GM15510 (cell line): Measurements from ENCODE around the gene PNPLA1.

Experiments used
- POLR2A ChIP-seq: IDR thresholded peaks from 3 replicates; pipeline ENCODE4 v1.6.1; 2011; ENCODE audit warnings: borderline replicate concordance; ENCODE audit not compliant: insufficient read length; ENCODE audit errors: extremely low read depth

Gene PNPLA1, protein sequence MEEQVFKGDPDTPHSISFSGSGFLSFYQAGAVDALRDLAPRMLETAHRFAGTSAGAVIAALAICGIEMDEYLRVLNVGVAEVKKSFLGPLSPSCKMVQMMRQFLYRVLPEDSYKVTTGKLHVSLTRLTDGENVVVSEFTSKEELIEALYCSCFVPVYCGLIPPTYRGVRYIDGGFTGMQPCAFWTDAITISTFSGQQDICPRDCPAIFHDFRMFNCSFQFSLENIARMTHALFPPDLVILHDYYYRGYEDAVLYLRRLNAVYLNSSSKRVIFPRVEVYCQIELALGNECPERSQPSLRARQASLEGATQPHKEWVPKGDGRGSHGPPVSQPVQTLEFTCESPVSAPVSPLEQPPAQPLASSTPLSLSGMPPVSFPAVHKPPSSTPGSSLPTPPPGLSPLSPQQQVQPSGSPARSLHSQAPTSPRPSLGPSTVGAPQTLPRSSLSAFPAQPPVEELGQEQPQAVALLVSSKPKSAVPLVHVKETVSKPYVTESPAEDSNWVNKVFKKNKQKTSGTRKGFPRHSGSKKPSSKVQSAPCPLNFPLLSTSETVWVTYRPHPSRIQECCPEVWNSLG

DNA sequence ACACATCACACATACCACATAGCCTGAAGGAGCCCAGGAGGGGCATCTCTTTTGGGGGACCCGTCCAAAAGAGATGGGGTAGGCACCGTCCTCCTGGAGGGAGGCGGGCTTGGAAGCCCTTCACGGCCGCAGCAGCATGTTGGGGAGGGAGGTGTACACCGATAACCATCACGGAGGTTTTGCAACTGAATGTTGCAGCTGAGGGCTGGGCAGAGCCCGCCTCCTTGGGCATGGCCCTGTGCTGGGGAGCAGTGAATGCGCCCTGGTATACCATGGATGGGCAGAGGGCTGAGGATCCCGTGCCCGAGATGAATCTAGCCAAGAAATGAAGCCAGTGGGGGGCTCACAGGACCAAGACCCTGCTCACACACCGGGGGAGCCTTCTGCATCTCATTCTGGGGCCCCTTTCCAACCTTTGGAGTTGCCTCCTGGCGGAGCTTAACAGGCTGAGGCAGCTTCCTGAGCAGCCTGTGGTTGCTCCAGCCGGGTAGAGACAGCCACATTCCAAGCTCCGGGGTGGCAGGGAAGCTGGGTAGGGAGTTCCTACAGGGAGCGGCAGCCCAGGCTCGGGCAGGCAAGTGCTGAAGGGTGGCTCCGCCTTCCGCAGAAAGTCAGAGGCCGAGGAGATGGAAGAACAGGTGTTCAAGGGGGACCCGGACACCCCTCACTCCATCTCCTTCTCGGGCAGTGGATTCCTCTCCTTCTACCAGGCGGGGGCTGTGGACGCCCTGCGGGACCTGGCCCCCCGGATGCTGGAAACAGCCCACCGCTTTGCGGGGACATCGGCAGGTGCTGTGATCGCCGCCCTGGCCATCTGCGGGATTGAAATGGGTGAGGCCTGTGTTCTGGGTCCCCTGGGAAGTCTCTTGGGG is at the start of gene PNPLA1:
Gene PNPLA1, plus strand, starts transcription at position 227 of the 872 bp plus-strand sequence. Its CDS starts 400 bp downstream, at position 627.
- no peak for TF ChIP-seq POLR2A

DNA sequence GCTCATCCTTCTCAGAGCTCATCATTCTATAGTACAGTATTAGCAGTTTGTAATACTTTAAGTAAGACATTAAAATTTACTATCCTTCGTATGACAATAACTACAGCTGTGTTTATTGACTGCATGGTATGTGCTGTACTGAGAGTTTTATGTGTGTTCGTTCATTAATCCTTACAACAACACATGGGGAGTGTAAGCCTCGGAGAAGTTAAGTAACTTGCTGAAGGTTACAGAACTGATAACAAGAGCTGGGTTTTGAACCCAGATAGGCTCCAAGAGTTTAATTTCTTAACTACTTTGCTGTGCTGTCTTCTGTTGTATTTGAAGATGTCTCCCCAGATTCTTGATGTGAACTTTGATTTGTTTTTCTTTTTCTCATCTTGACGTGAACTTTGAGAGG is 49.6 kb upstream of the PNPLA1 start:
- TF ChIP-seq POLR2A = no peak

DNA sequence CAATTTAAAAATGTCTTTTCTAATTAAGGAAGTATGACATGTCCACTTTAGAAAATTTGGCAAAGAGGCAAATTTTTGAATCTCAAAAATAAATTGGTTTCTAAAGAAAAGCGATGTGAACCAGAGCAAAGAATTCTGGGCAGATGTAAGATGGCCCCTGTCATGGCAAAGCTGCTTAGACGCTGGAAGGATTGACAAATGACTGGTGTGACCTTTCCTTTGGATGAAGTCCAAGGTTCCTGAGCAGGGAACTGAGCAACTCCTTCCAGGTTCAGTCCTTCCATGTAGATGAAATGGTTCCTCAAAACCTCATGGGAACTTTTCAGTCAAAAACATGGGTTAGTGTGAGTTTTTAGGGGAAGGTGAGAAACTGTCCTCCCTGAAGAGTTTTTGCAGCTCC is 48.2 kb upstream of the PNPLA1 start:
- TF ChIP-seq POLR2A = no peak

DNA sequence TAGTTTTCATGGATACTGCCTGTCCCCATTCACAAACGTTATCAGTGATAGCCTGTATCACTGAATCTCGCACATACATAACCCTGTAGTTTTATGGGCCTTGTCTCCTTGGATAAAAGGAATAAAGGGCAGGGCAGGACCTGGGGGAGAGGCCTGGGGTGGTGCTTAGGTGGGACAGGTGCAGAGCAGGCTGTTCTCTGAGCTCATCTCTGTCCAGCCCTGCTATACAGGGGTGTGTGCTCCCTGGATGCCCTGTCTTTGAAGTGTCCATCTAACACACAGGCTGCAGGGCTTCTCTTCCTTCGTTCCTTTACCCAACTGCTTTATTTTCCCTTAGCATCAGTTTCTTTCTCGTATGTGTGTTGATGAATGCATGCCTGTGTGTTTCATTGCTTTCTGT is 46.9 kb upstream of the PNPLA1 start:
- no peak for TF ChIP-seq POLR2A

DNA sequence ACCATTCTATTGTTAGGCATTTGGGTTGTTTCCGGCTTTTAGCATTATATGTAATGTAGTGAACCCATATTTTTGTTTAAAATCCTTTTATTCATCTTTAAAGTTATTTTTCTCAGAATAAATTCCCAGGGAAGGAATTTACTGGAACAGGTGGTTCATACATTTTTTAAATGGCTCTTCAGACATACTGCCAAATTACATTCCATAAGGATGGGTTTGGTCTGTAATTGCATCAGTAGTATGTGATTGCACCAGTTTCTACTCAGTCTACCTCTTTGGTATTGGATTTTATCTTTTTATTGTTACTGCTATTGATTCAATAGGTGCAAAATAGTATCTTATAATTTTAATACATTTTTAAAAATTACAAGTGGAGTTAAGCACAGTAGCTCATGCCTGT is 46.2 kb upstream of the PNPLA1 start:
- TF ChIP-seq POLR2A = no peak

DNA sequence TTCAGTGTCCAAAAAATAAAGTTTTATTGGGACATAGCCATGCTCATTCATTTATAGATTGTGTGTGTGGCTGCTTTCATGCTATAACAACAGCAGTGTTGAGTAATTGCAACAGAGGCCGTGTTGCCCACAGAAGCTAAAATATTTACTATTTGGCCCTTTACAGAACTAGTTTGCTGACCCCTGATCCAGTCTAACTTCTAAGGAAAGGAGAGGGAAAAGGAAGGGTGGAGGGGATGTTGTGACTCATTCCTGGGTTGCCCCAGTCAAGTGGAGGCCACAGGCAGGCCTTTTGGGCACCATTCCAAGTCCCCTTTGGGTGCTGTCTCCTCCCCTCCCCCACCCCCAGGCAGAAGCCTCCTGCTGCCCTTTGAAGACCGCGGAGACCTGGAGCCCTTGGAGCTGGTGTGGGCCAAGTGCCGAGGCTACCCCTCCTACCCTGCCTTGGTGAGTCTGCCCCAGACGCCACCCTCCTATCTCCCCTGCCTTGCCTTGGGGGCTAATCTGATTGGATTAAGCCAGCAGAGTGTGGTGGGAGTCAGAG is 44.9 kb upstream of the PNPLA1 start:
- TF ChIP-seq POLR2A = no peak

DNA sequence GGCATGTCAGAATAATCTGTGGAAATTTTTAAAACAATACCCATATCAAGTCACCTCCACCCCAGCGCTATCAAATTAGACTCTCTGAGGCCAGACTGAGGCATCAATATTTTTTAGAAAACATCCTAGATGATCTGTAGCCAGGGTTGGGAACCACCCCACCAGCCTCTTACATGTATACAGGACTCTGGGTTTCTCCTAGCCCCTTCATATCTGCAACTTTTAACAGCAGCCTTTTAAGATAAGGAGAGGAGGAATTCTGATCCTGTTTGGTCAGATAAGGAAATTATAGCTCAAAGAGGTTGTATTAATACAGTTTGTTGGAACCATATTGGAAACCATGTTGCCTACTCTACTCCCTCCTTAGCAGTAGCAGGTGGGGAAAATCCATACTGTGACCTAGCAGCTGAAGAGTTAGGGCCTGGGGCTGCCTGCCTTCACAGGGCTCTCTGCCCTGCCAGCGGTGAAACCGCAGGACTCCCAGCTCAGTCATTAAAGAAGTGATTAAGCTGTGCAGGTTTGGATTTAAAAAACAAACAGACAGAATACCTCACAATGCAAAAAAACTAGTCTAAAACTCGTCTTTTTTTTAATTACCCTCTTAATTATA is 43.3 kb upstream of the PNPLA1 start:
- no peak for TF ChIP-seq POLR2A

DNA sequence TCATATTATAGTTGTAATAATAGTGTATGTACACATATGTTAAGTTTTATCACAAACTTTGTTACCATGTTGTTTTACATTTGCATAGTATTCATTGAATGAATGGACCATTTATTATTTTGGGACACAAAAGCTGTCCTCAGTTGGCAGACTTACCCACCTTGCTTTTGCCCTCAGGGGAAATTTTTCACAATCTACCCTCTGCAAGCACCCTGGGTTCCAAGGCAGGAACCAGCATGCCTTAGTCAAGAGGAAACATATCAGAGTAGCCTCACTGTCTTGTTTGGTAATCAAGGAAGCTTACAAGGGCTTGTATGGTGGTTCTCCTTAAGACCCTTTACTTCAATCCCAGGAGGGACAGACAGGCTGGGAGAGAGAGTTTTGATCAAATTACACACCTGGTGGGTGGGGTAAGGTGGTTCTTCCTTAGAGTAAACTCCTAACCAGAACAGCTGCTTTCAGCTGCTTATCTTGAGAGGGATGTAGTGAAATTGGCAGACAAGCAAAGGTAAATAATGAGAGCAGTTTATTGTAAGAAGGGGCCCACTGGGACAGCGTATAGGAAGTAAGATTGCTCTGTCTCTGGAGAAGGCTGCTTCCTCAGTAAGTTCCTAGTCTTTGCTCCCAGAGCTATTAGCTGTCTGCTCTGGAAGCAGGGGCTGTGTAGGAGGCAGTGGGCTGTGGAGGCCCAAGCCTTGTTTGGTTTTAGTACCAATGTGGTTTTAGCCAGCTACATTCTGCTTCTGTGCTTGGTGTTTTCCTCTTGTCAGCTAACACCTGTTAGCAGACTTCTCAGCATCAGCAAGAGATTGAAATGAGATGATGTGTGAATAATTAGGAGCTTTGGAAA is 42.3 kb upstream of the PNPLA1 start:
- no peak for TF ChIP-seq POLR2A

DNA sequence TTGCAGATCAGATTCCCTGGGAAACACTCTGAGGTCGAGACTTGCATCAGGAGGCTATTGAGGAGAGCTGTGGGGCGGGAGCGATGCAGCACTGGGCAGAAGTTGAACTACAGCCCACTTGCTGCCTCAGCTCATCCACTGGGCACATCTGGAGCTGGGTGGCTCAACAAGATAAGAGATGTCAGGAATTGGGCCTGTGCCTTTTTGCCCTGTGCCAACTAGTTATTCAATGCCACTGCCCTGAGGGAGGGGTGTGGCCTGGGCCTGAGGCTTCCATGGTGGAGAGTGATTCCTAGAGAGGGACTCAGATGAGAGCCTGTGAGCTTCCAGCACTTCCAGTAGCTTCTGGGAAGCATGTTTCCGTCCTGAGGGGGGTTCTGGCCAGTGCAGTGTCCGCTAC is 40.6 kb upstream of the PNPLA1 start:
- no peak for TF ChIP-seq POLR2A

DNA sequence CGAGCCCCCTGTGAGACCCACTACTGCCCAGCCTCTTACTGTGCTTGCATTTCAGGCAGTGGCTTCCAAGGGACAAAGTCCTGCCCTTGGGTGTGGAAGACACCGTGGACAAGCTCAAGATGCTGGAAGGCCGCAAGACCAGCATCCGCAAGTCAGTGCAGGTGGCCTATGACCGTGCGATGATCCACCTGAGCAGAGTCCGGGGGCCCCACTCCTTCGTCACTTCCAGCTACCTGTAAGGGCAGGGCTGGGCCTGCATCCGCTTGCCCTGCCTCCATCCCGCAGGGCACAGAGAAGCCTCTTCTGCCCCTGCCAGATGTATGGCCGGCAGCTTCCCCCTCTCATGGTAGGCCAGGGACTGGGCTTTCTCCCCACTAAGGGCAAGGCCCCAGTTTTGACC is 39.5 kb upstream of the PNPLA1 start:
- TF ChIP-seq POLR2A = no peak

DNA sequence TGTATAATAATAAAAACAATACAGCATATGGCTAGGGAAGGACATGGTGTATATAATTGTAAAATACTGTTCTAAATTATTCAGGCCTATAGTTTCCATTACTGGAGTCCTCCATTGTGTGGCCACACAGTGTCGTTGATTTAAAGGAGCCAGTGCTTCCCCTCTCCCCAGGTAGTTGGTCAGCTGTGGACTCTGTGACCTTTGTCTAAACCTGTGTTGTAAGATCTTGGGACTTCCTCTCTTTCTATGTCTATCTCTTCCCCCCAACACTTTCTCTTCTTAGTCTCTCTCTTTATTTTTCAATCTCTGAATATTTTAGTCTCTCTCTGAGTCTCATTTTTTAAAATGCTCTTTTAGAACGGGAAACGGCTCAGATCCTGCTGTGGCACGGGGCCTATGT is 37.7 kb upstream of the PNPLA1 start:
- no peak for TF ChIP-seq POLR2A

DNA sequence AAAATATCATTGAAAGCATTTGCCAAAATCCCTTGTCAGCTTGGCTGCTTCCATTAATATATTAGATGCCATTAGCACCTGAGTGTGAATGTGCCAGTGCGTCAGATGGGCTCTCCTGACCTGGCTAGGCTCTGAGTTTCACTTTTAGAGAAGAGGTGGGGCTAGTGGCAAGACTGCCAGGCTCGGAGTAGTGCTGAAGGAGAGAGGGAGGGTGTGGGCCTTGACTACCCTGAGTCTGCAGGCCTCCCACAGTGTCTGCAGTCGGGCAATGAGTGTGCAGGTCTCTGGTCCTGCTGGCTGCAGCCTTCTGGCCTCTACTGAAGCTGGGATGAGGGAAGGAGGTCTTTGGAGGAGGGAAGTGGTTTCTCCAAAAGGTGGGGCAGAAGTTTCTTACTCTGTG is 34.6 kb upstream of the PNPLA1 start:
- TF ChIP-seq POLR2A = no peak

DNA sequence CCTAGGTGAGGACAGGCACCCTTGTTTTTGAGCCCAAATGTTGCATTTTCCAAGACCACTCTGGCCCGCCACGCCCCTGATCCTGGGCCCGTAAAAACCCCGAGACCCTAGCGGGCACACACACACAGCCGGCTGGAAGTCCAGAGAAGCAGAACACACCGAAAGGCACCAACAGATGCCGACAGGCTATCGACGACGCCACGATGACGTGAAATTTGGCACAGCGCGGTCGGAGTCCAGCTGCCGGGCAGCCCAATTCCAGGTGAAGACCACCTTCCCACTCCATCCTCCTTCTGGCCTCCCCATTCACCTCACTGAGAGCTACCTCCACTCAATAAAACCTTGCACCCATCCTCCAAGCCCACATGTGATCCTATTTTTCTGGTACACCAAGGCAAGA is 34.0 kb upstream of the PNPLA1 start:
- TF ChIP-seq POLR2A = no peak

DNA sequence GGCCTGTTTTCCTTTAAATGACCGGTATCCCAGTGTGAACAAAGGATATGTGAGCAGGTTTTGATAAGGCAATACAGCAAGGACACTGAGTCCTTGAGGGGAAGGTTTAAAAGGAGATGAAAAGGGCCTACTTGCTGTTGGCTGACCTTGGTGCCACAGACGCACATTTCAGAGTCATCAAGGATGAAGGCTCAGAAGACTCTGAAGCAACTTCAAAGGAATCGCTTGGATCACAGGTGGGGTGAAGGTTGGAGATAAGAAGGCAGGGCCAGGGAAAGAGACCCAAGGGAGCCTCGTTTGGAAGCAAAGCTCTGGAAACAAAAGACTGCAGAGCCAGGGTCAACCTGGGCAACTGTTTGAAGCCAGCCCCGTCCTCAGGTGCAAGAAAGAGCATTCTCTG is 30.1 kb upstream of the PNPLA1 start:
- no peak for TF ChIP-seq POLR2A
